GM12872 (cell line): ENCODE measurements around the gene PLA2G4A.

Source experiments
- TF ChIP-seq, protein P1 (sequence below): IDR thresholded peaks from 3 replicates; pipeline ENCODE4 v1.5.1; 2011; ENCODE audit warnings: low read depth, mild to moderate bottlenecking, low read length, moderate library complexity; ENCODE audit not compliant: insufficient read depth

The PLA2G4A gene

DNA sequence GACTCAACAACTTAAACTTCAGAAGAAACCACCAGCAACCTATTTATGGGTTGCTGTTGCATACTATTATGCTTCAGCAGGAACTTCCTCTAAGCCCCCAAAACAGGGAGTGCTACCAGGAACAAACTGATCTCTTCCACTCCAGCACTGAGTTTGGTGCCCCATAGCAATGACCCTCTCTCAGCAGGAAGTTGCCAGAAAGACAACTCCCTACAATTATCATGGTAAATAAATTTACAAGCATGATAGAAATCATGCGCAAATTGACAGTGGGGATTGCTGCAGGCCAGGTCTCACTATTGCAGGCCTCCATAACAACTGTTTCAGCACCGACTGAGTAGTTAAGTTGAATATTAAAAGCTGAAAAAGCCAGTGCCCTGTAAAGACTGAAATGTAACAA, 180.6 kb downstream of the PLA2G4A start:
- TF ChIP-seq, protein P1, sequence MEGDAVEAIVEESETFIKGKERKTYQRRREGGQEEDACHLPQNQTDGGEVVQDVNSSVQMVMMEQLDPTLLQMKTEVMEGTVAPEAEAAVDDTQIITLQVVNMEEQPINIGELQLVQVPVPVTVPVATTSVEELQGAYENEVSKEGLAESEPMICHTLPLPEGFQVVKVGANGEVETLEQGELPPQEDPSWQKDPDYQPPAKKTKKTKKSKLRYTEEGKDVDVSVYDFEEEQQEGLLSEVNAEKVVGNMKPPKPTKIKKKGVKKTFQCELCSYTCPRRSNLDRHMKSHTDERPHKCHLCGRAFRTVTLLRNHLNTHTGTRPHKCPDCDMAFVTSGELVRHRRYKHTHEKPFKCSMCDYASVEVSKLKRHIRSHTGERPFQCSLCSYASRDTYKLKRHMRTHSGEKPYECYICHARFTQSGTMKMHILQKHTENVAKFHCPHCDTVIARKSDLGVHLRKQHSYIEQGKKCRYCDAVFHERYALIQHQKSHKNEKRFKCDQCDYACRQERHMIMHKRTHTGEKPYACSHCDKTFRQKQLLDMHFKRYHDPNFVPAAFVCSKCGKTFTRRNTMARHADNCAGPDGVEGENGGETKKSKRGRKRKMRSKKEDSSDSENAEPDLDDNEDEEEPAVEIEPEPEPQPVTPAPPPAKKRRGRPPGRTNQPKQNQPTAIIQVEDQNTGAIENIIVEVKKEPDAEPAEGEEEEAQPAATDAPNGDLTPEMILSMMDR, result no peak

DNA sequence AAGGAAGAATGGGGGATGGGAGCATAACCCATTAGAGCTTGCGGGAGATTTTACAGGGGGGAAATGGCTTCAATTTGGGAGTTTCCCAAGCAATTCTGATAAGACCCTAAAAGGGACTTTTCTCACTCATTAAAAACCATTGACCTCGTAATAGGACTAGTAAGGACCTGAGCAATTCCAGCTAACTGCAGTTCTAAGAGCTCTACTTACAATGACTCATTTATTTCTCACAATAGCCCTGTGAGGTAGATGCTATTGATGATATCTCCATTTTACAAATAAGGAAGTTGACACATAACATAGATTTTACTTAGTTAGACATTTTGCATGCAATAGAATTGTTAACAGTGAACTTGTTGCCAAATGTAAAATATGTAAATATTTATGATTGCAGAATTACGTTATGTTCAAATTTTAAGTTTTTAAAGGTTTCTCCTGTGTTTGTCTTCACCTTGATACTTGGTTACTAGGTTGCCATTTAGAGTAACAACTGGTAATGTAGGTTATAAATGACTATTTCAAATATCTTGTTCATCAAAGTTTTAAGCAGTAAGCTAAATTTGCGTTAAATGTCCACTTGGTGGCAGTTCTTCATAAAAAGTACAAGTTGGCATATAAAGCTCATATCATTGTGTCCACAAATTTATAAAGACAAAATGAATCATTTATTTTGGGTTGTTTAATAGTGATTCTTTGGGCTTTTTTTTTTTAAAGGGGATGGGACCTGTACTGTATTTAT, 182.0 kb downstream of the PLA2G4A start:
- TF ChIP-seq, protein P1, result no peak

DNA sequence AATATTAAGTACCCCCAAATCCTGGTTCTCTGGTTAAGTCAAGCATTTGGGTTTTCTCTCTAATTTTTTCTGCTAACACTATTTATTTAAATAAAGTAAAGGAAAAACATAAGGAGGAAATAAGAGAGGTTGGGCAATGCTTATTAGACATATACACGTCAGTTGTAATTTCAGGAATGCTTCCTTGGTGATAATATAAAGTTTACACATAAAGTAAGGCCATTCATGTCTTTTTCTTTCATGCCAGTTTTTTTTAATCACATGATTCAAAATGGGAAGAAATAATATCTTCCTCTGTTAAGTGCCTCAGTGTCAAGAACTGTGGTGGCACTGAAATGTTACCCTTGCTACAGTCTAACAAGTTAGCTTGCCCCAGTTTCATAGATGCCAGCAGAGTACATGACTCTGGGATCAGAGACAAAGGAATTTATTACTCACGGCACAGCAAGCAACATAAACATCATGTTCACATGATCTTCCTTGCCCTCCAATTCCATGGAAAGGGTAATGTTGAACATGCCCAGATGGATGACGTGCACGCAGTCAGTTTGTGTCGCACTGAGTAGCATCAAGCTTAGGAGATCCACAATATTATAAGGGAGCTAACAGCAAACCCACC, 184.9 kb downstream of the PLA2G4A start:
- TF ChIP-seq, protein P1, result no peak

DNA sequence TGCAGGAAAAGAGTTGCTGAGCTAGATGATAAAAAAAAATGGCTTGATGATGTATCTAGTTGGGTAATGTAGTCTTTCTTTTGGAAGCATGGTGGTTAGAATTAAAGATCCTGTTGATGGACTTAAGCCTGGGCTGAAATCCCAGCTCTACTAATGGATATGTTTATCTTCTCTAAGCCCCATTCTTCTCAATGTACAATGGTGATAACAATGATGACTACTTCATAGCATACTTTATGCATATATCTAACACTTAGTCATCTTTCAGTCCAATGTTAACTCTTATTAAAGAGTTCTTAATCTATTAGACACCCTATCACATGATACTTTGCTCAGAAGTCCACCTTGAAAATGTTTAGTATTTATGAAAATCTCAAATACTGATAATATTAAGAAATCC, 189.5 kb downstream of the PLA2G4A start:
- TF ChIP-seq, protein P1, result no peak

DNA sequence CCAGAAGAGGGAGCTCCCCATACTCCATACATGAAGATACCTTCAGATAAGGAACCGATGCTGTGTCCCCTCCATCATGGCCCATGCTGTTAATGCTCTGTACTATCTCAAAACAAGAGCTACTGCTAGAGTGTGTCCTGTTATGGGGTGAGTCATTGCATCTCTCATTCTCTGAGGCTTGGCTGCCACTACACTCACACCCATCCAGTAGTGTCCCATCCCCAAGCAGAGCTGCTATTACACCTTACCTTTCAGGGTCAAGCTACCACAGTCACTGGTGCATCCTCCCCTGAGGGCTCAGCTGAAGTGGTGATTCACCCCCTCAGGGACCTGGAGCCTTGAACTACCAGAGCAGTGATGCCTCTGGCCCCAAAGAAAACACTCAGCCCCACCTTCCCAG, 198.5 kb downstream of the PLA2G4A start:
- TF ChIP-seq, protein P1, result no peak

DNA sequence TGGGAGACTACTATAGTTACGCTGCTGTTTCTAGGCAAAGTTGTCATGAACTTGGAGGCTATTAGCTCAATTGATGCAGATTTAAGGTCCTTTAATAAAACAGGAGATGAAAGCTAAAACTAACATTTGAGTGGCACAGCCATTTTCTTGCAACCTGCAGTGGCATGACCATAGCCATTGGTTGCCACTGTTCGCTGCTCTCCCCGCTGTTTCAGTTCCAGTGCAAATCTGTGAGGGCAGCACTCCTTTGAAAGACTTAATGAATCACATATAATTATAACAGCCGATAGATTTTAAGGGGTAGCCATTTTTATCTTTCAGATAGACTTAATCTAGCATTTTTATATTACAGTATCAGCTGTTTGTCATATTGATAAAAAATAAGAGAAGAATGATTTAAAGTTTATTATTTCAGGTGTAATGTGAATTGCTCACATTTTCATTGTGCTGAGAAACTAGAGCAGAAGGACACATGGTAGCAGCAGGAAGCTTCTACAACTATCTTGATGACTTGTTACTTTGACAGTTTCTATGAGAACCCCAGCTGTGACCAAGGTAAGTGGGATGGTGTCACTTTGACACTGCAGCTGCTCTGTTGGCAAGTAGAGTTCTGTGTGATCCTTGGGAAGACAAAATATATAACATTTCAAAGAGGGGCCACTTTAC, 203.7 kb downstream of the PLA2G4A start:
- TF ChIP-seq, protein P1, result no peak

DNA sequence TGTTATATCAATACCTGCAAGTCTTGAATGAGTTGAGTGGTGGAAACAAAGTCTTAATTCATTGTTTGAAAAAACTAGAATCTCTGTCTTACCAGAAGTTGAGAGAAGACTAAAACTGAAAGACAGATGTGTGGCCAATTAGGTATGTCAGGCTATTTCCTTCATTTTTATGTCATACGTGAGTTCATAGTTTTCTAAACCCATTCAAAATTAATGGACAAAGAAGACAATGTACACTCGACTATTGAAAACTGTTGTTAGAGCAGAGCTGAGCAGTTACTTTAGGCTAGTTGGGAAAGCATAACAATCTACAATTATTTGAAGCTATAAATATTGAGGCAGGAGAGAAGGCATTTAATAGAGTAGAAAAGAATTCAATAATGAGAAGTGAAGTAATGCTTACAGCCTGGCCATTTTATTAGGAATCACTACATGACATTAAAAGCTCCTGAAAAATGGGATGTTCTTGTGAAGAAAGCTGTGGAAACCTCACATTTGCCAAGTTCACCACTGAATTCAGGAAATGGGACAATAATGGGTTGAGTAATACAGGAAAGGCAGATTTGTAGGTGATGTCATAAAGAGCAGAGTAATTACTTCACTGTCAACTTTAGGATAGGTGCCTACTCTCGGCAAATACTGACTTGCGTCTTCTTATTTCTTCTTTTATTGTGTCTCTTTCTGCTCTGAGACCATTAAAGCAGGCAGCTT, 204.4 kb downstream of the PLA2G4A start:
- TF ChIP-seq, protein P1, result no peak
